GM20000 (cell line): ENCODE data around the gene ATXN2.

Source experiments
- DNase-seq: peaks from one replicate; pipeline ENCODE4 v3.0.0; 2012; ENCODE audit warnings: low spot score
- CTCF ChIP-seq: IDR thresholded peaks from 2 replicates; pipeline ENCODE4 v1.5.1; 2012; ENCODE audit warnings: mild to moderate bottlenecking, control low read depth; ENCODE audit errors: extremely low read depth, missing control alignments

The ATXN2 gene

GRCh38 chr12:111428728-111429175 is 170.4 kb downstream of the ATXN2 start:
- TF ChIP-seq CTCF, result no peak
- no peak for DNase-seq

- no peak for TF ChIP-seq CTCF
- no peak for DNase-seq
Observed at GRCh38 chr12:111428081-111428727, 170.9 kb downstream of the ATXN2 start.

GRCh38 chr12:111427417-111428074 is 171.6 kb downstream of the ATXN2 start:
- DNase-seq, result no peak
- TF ChIP-seq CTCF, result no peak

- DNase-seq, result no peak
- TF ChIP-seq CTCF, result no peak
Observed at GRCh38 chr12:111426344-111427185, 172.6 kb downstream of the ATXN2 start.

GRCh38 chr12:111425655-111426054 is 173.5 kb downstream of the ATXN2 start:
- no peak for TF ChIP-seq CTCF
- DNase-seq, result no peak

GRCh38 chr12:111424793-111425251 is 174.3 kb downstream of the ATXN2 start:
- no peak for TF ChIP-seq CTCF
- no peak for DNase-seq
